Spleen (tissue), 7 donors: ENCODE measurements around the gene KRT10.

Experiments
- POLR2AphosphoS5 ChIP-seq, 3 donors: sonication (generic); formaldehyde crosslinking; IDR thresholded peaks; one replicate each; pipeline ENCODE4 v1.5.1; 2017; ENCODE audit warnings: antibody characterized with exemption in 3 of 3
- TF ChIP-seq, protein P1 (sequence below), 11 experiments: fragments of 200-600 bp in 7 of 11; fragments of 450-650 bp in 4 of 11; sonication (generic) in 4 of 11; IDR thresholded peaks in 8 of 11; conservative IDR thresholded peaks in 3 of 11; 1 replicate in 7 of 11; 2 replicates in 4 of 11; pipeline versions ENCODE4 v1.4.0 to v1.8.0; 2016 to 2021; ENCODE audit warnings: antibody characterized with exemption in 11 of 11, inconsistent platforms in 4 of 11, mild to moderate bottlenecking in 1 of 11
- donor health status: DM: no; HTN: no; CAD: no; lungs with moderate emphysema.
- donor health status: DM: no; HTN: no; CAD: no.
- donor health status: DM: no; HTN: no; CAD: no.

DNA sequence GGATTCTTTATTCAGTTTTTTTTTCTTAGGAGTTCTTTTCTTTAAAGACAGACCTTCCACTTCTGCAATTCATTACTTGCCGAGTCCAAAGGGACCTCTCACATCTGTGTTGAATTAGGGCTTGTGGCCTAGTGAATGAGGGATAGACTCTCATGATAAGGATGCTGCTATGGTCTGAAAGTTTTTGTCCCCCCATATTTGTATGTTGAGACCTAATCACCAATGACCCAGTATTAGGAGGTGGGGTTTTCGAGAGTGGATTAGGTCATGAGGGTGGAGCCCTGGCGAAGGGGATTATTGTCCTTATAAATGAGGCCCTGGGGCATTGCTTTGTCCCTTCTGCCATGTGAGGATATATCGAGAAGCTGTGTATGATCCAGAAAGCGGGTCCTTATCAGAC lies 35.1 kb upstream of the KRT10 start:
- TF ChIP-seq, protein P1, sequence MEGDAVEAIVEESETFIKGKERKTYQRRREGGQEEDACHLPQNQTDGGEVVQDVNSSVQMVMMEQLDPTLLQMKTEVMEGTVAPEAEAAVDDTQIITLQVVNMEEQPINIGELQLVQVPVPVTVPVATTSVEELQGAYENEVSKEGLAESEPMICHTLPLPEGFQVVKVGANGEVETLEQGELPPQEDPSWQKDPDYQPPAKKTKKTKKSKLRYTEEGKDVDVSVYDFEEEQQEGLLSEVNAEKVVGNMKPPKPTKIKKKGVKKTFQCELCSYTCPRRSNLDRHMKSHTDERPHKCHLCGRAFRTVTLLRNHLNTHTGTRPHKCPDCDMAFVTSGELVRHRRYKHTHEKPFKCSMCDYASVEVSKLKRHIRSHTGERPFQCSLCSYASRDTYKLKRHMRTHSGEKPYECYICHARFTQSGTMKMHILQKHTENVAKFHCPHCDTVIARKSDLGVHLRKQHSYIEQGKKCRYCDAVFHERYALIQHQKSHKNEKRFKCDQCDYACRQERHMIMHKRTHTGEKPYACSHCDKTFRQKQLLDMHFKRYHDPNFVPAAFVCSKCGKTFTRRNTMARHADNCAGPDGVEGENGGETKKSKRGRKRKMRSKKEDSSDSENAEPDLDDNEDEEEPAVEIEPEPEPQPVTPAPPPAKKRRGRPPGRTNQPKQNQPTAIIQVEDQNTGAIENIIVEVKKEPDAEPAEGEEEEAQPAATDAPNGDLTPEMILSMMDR (IDR thresholded peaks at IDR 0.05 in 8 of 11, conservative IDR thresholded peaks at IDR 0.05 in 3 of 11): no peak
- no peak for TF ChIP-seq POLR2AphosphoS5 (IDR thresholded peaks at IDR 0.05)
